ENCODE data around the gene TTC29. TPM values are rescaled to one million over a fixed set of nuclear protein-coding genes. Genes with fewer than 3 reads are reported as not detected.

The TTC29 gene
- total RNA-seq, 1 experiment from 2014 or later = 0.21 TPM

DNA sequence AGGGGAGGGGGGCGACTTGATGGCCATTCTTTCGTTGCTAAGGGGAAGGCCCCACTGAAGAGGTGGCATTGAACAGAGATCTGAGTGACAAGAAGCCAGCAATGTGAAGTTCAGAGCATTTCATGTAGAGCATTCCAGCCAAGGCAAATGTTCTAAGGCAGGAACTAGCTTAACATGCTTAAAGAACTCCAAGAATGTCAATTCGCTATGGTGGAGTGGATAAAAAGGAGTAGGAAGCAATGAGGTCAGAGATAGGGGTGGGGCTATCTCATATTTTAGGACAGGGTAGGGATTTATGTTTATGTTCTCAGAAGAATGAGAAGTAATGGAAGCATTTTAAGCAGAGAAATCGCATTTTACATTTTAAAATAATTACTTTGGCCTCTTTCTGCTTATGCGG, 130.9 kb downstream of the TTC29 start:
- no peaks in the 10 kb centered on the region for H3K9me3 ChIP-seq (ENCODE audit: low read depth, low read length, poor library complexity, severe bottlenecking)
- ChIA-PET CTCF (no interaction called here), POLR2A (ENCODE audit: low non-redundant PET) (interaction anchor here (0.6 kb wide), 1 partner anchor 162 kb away, joined by 4 read pairs; no protein-coding TSS in a partner anchor)
- H3K4me1 ChIP-seq (ENCODE audit: insufficient read depth, low read length, poor library complexity, severe bottlenecking) = peaks cover 14% of the 10 kb centered on the region
- no peaks in the 10 kb centered on the region for H3K36me3 ChIP-seq (ENCODE audit: insufficient read depth, low read length, poor library complexity, severe bottlenecking)
- no TSS peak for BruUV-seq (replicated peaks)
- H3K27me3 ChIP-seq (replicated peaks; ENCODE audit: insufficient read depth, low read depth, low read length, poor library complexity) = no peaks in the 10 kb centered on the region
- H3K4me3 ChIP-seq (ENCODE audit: low read depth, low read length, poor library complexity, severe bottlenecking) = no peak overlapping the region
- TF ChIP-seq, protein P1, sequence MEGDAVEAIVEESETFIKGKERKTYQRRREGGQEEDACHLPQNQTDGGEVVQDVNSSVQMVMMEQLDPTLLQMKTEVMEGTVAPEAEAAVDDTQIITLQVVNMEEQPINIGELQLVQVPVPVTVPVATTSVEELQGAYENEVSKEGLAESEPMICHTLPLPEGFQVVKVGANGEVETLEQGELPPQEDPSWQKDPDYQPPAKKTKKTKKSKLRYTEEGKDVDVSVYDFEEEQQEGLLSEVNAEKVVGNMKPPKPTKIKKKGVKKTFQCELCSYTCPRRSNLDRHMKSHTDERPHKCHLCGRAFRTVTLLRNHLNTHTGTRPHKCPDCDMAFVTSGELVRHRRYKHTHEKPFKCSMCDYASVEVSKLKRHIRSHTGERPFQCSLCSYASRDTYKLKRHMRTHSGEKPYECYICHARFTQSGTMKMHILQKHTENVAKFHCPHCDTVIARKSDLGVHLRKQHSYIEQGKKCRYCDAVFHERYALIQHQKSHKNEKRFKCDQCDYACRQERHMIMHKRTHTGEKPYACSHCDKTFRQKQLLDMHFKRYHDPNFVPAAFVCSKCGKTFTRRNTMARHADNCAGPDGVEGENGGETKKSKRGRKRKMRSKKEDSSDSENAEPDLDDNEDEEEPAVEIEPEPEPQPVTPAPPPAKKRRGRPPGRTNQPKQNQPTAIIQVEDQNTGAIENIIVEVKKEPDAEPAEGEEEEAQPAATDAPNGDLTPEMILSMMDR (conservative IDR thresholded peaks at IDR 0.05; ENCODE audit: low read depth, low read length) = no peak
- no peak for TF ChIP-seq EZH2 (IDR thresholded peaks at IDR 0.05; ENCODE audit: borderline replicate concordance, low read depth, low read length, poor library complexity, severe bottlenecking)
- H3K27ac ChIP-seq (ENCODE audit: low read depth, low read length, poor library complexity, severe bottlenecking) = no peak overlapping the region
- intact Hi-C loops (cut with micrococcal nuclease; ENCODE audit: unreplicated experiment) = loop anchor here (10.0 kb wide), 1 partner anchor 470 kb away; no protein-coding TSS in a partner anchor
- DNase-seq (ENCODE audit: low spot score) = peak; percentile 79

DNA sequence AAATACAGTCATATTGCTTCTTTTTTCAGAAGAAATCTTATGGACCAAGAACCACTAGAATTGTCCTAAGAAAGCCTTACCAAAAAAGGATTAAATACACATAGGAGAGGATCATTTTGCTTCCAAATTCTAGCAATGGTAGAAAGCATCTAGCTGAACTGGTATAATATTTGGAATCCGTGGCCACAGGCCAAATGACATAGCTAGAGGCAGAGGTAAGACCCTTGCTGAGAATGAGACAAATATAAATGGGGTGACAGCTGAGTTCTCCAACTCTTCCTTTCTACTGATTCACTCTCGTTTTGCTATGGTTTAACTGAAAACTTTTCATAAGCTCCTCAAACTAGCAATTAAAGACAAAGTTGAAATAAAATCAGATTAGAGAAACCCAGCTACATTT, 150.0 kb downstream of the TTC29 start:
- intact Hi-C loops (cut with micrococcal nuclease; ENCODE audit: unreplicated experiment) = no loop called here
- Histone ChIP-seq H3K27me3 (replicated peaks; ENCODE audit: insufficient read depth, low read depth, low read length, poor library complexity) (no peaks in the 10 kb centered on the region), H3K36me3 (ENCODE audit: insufficient read depth, low read length, poor library complexity, severe bottlenecking) (no peaks in the 10 kb centered on the region), H3K4me1 (ENCODE audit: insufficient read depth, low read length, poor library complexity, severe bottlenecking) (peaks cover 19% of the 10 kb centered on the region), H3K27ac (ENCODE audit: low read depth, low read length, poor library complexity, severe bottlenecking) (no peak overlapping the region), H3K9me3 (ENCODE audit: low read depth, low read length, poor library complexity, severe bottlenecking) (no peaks in the 10 kb centered on the region), H3K4me3 (ENCODE audit: low read depth, low read length, poor library complexity, severe bottlenecking) (no peak overlapping the region)
- TF ChIP-seq EZH2 (IDR thresholded peaks at IDR 0.05; ENCODE audit: borderline replicate concordance, low read depth, low read length, poor library complexity, severe bottlenecking) = no peak
- TF ChIP-seq, protein P1 (conservative IDR thresholded peaks at IDR 0.05; ENCODE audit: low read depth, low read length) = no peak
- CTCF ChIA-PET = no interaction called here
- POLR2A ChIA-PET (ENCODE audit: low non-redundant PET) = interaction anchor here (0.6 kb wide), 1 partner anchor 319 kb away, joined by 3 read pairs; no protein-coding TSS in a partner anchor
- BruUV-seq (replicated peaks) = no TSS peak
- no peak for DNase-seq (ENCODE audit: low spot score)

DNA sequence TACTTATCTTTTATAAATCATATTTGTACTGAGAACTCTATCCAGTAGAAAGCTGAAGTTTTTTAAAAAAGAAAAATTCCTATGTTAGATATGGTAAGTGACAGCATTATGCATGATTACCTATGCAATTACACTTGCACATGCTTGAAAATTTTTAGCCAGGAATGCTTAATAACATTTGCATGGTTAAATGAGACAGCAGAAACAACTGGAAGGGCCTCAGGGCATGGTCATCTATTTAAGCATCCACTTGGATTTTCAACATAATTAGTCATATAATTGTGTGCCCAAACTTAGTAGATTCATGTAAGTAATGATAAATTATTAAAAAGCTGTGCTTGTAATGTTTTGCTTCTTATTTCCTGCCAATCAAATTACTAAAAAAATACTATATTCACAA, 151.9 kb downstream of the TTC29 start:
- TF ChIP-seq EZH2 (IDR thresholded peaks at IDR 0.05; ENCODE audit: borderline replicate concordance, low read depth, low read length, poor library complexity, severe bottlenecking) = no peak
- TF ChIP-seq, protein P1 (conservative IDR thresholded peaks at IDR 0.05; ENCODE audit: low read depth, low read length) = no peak
- BruUV-seq (replicated peaks) = no TSS peak
- DNase-seq (ENCODE audit: low spot score) = no peak
- ChIA-PET POLR2A (ENCODE audit: low non-redundant PET) (no interaction called here), CTCF (no interaction called here)
- Histone ChIP-seq H3K27me3 (replicated peaks; ENCODE audit: insufficient read depth, low read depth, low read length, poor library complexity) (no peaks in the 10 kb centered on the region), H3K36me3 (ENCODE audit: insufficient read depth, low read length, poor library complexity, severe bottlenecking) (no peaks in the 10 kb centered on the region), H3K4me3 (ENCODE audit: low read depth, low read length, poor library complexity, severe bottlenecking) (no peak overlapping the region), H3K4me1 (ENCODE audit: insufficient read depth, low read length, poor library complexity, severe bottlenecking) (peaks cover 15% of the 10 kb centered on the region), H3K27ac (ENCODE audit: low read depth, low read length, poor library complexity, severe bottlenecking) (no peak overlapping the region), H3K9me3 (ENCODE audit: low read depth, low read length, poor library complexity, severe bottlenecking) (no peaks in the 10 kb centered on the region)
- intact Hi-C loops (cut with micrococcal nuclease; ENCODE audit: unreplicated experiment) = no loop called here

Data from A673 (cell line).